Myocyte (in vitro differentiated cells): ENCODE data around the gene RAPGEFL1. TPM values are rescaled to one million over a fixed set of nuclear protein-coding genes. Genes with fewer than 3 reads are reported as not detected.
"Not testable (repeated sequence)": the region's sequence is repeated elsewhere in the genome, so short reads cannot be mapped to it uniquely, and the experiment has no call there.

ENCODE experiments used
- DNase-seq: peaks from one replicate; pipeline ENCODE4 v3.0.0-alpha.2; 2012; ENCODE audit warnings: low read depth
- total RNA-seq: library from RNA; depleted of rRNA; stranded (reverse); fragments of >200 nt; gene quantifications from 2 replicates; pipeline ENCODE4 v1.2.3, GENCODE V29; 2014

Gene RAPGEFL1
- total RNA-seq, 1 donor from 2014 or later: 1.9 TPM

- peak; percentile 59 for DNase-seq
Observed at GRCh38 chr17:40173778-40174135, 3.5 kb upstream of the RAPGEFL1 start.

GRCh38 chr17:40174514-40174913 is 2.8 kb upstream of the RAPGEFL1 start:
- no peak for DNase-seq

GRCh38 chr17:40175928-40176753 is 1.1 kb upstream of the RAPGEFL1 start:
- no peak for DNase-seq

- no peak for DNase-seq
Observed at GRCh38 chr17:40176754-40177110, 538 bp upstream of the RAPGEFL1 start.

- no peak for DNase-seq
Observed at GRCh38 chr17:40178021-40178601, 841 bp downstream of the RAPGEFL1 start.

GRCh38 chr17:40178660-40179059 is 1.4 kb downstream of the RAPGEFL1 start:
- DNase-seq: no peak

- DNase-seq: peak; percentile 34
Observed at GRCh38 chr17:40179923-40180659, 2.8 kb downstream of the RAPGEFL1 start.

GRCh38 chr17:40180694-40181093 is 3.4 kb downstream of the RAPGEFL1 start:
- no peak for DNase-seq

GRCh38 chr17:40181205-40181604 is 3.9 kb downstream of the RAPGEFL1 start:
- DNase-seq: peak; percentile 18

- DNase-seq: no peak
Observed at GRCh38 chr17:40182606-40183005, 5.3 kb downstream of the RAPGEFL1 start.

GRCh38 chr17:40187238-40187637 is 10.0 kb downstream of the RAPGEFL1 start:
- DNase-seq: no peak

- no peak for DNase-seq
Observed at GRCh38 chr17:40188694-40189093, 11.4 kb downstream of the RAPGEFL1 start.

GRCh38 chr17:40190197-40191021 is 13.1 kb downstream of the RAPGEFL1 start:
- no peak for DNase-seq

GRCh38 chr17:40191237-40192208 is 14.3 kb downstream of the RAPGEFL1 start:
- DNase-seq: peak; percentile 73

GRCh38 chr17:40192961-40193360 is 15.7 kb downstream of the RAPGEFL1 start:
- no peak for DNase-seq

GRCh38 chr17:40194821-40195220 is 17.6 kb downstream of the RAPGEFL1 start:
- DNase-seq: peak; percentile 74

- DNase-seq: no peak
Observed at GRCh38 chr17:40197550-40197949, 20.3 kb downstream of the RAPGEFL1 start.

GRCh38 chr17:40197965-40198456 is 20.7 kb downstream of the RAPGEFL1 start:
- not testable (repeated sequence) for DNase-seq

GRCh38 chr17:40198576-40198975 is 21.3 kb downstream of the RAPGEFL1 start:
- DNase-seq: no peak

- no peak for DNase-seq
Observed at GRCh38 chr17:40203131-40203530, 25.9 kb downstream of the RAPGEFL1 start.
